ENCODE data around the gene ZBP1. TPM values are rescaled to one million over a fixed set of nuclear protein-coding genes. Genes with fewer than 3 reads are reported as not detected.

ZBP1 gene
- total RNA-seq, 5 donors from 2014 or later (not counting 1 experiment from before 2014, with no cell fraction given) = 8.6 to 41.1 (median 20.6) TPM

DNA sequence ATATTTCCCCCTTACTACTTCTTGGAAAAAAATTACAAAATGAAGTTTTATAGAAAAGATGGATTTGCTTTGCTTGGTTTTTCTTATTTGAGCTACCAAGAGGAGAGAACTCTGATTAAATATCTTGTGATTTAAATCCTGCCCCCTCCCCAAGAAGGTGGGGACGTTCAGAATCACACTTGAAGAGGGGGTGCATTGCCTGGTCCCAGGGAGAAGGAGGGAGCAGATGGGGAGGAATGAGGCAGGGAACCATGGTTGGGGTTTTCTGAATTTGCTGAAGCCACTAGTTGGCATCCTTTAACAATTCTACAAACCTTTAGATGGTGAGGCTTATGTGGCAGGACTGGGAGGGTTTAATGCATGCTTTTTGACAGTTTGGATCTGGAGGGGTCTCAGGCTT lies 53.8 kb downstream of the ZBP1 start:
- no peak overlapping the region for H3K27ac ChIP-seq (ENCODE audit: low read length)
- H3K27me3 ChIP-seq (replicated peaks in 1 of 2; ENCODE audit: control insufficient read depth in 2 of 2, extremely low read depth in 1 of 2, insufficient read depth in 2 of 2, low read length in 1 of 2) = peaks cover 0 to 42% of the 10 kb centered on the region in 2 experiments
- CTCF ChIA-PET = no interaction called here
- Mint-ChIP-seq H3K27me3 (peaks cover 22 to 27% of the 10 kb centered on the region in 2 donors), H3K9me3 (no peaks in the 10 kb centered on the region), H3K4me3 (no peak overlapping the region), H3K36me3 (no peaks in the 10 kb centered on the region), H3K27ac (no peak overlapping the region), H3K4me1 (no peaks in the 10 kb centered on the region)
- H3K36me3 ChIP-seq (ENCODE audit: control insufficient read depth in 2 of 2, extremely low read depth in 1 of 2, insufficient read depth in 1 of 2, low read length in 1 of 2) = no peaks in the 10 kb centered on the region
- H3K4me1 ChIP-seq (ENCODE audit: control insufficient read depth in 1 of 2, extremely low read depth in 1 of 2, insufficient read depth in 2 of 2, low read length in 2 of 2) = no peaks in the 10 kb centered on the region
- POLR2A ChIA-PET = no interaction called here
- WGBS (ENCODE audit: insufficient coverage) = no CpG with 5 or more reads among the region's 1 CpG
- no peaks in the 10 kb centered on the region for H3K9me3 ChIP-seq
- H3K4me3 ChIP-seq (ENCODE audit: control insufficient read depth in 1 of 2, extremely low read depth in 1 of 2, low read length in 1 of 2) = no peak overlapping the region
- ATAC-seq (replicated peaks in 1 of 4) (no peak), DNase-seq (no peak)

DNA sequence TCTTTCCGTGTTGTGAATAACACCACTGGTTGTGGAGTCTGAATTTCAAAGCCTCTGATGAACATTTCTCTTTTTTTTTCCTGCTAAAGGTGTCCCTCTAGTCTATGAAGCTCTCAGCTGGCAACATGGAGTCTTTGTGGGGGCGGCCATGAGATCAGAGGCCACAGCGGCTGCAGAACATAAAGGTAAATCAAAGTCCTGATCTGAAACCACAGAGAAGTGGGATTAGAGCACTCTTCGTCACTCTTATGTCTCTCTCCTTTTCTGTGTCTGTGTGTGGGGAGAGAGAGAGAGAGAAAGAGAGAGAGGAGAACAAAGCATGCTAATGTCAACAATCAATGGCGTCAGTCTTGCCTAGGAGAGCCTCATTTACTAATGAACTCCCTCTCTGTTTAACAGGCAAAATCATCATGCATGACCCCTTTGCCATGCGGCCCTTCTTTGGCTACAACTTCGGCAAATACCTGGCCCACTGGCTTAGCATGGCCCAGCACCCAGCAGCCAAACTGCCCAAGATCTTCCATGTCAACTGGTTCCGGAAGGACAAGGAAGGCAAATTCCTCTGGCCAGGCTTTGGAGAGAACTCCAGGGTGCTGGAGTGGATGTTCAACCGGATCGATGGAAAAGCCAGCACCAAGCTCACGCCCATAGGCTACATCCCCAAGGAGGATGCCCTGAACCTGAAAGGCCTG lies 55.1 kb downstream of the ZBP1 start:
- DNase-seq = no peak

DNA sequence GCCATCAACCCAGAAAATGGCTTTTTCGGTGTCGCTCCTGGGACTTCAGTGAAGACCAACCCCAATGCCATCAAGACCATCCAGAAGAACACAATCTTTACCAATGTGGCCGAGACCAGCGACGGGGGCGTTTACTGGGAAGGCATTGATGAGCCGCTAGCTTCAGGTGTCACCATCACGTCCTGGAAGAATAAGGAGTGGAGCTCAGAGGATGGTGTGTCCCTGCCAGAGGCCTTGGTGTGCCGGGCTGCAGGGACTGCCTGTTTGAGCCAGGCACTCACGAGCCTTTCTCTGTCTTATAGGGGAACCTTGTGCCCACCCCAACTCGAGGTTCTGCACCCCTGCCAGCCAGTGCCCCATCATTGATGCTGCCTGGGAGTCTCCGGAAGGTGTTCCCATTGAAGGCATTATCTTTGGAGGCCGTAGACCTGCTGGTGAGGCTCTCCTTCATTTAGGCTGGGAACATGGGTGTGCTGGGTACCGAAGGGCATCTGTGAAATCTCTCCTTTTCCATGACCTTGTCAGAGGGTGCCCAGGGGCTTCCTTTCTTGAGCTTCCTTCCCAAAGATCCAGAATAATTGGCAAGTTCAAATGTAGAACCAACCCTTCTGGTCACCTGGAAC lies 55.9 kb downstream of the ZBP1 start:
- Histone ChIP-seq H3K4me3 (ENCODE audit: control insufficient read depth in 1 of 2, extremely low read depth in 1 of 2, low read length in 1 of 2) (no peak overlapping the region), H3K4me1 (ENCODE audit: control insufficient read depth in 1 of 2, extremely low read depth in 1 of 2, insufficient read depth in 2 of 2, low read length in 2 of 2) (no peaks in the 10 kb centered on the region), H3K27ac (ENCODE audit: low read length) (no peak overlapping the region), H3K27me3 (replicated peaks in 1 of 2; ENCODE audit: control insufficient read depth in 2 of 2, extremely low read depth in 1 of 2, insufficient read depth in 2 of 2, low read length in 1 of 2) (peaks cover 0 to 45% of the 10 kb centered on the region in 2 experiments), H3K36me3 (ENCODE audit: control insufficient read depth in 2 of 2, extremely low read depth in 1 of 2, insufficient read depth in 1 of 2, low read length in 1 of 2) (no peaks in the 10 kb centered on the region), H3K9me3 (no peaks in the 10 kb centered on the region)
- DNase-seq (no peak), ATAC-seq (replicated peaks in 1 of 4) (no peak)
- WGBS (ENCODE audit: insufficient coverage) = 72% methylated on average over 11 of the region's 14 CpGs
- POLR2A ChIA-PET = no interaction called here
- no peaks in the 10 kb centered on the region for H3K9me3 Mint-ChIP-seq
- CTCF ChIA-PET = no interaction called here
- H3K4me1 Mint-ChIP-seq = no peaks in the 10 kb centered on the region
- H3K27me3 Mint-ChIP-seq = peaks cover 22 to 27% of the 10 kb centered on the region in 2 donors
- H3K4me3 Mint-ChIP-seq = no peak overlapping the region
- H3K27ac Mint-ChIP-seq = no peak overlapping the region
- no peaks in the 10 kb centered on the region for H3K36me3 Mint-ChIP-seq

More for the DNA sequence above, 55.1 kb downstream of the ZBP1 start:
- Mint-ChIP-seq H3K4me3 (no peak overlapping the region), H3K27me3 (peaks cover 15 to 27% of the 10 kb centered on the region in 2 donors), H3K27ac (no peak overlapping the region), H3K36me3 (no peaks in the 10 kb centered on the region), H3K9me3 (no peaks in the 10 kb centered on the region), H3K4me1 (no peaks in the 10 kb centered on the region)
- peaks cover 0 to 46% of the 10 kb centered on the region in 2 experiments for H3K27me3 ChIP-seq (replicated peaks in 1 of 2; ENCODE audit: control insufficient read depth in 2 of 2, extremely low read depth in 1 of 2, insufficient read depth in 2 of 2, low read length in 1 of 2)
- no peaks in the 10 kb centered on the region for H3K4me1 ChIP-seq (ENCODE audit: control insufficient read depth in 1 of 2, extremely low read depth in 1 of 2, insufficient read depth in 2 of 2, low read length in 2 of 2)
- WGBS (ENCODE audit: insufficient coverage) = 84% methylated on average over 6 of the region's 11 CpGs
- no peak overlapping the region for H3K4me3 ChIP-seq (ENCODE audit: control insufficient read depth in 1 of 2, extremely low read depth in 1 of 2, low read length in 1 of 2)
- ATAC-seq (replicated peaks in 1 of 4) = no peak
- H3K36me3 ChIP-seq (ENCODE audit: control insufficient read depth in 2 of 2, extremely low read depth in 1 of 2, insufficient read depth in 1 of 2, low read length in 1 of 2) = no peaks in the 10 kb centered on the region
- H3K27ac ChIP-seq (ENCODE audit: low read length) = no peak overlapping the region
- no peaks in the 10 kb centered on the region for H3K9me3 ChIP-seq
- ChIA-PET POLR2A (no interaction called here), CTCF (no interaction called here)

DNA sequence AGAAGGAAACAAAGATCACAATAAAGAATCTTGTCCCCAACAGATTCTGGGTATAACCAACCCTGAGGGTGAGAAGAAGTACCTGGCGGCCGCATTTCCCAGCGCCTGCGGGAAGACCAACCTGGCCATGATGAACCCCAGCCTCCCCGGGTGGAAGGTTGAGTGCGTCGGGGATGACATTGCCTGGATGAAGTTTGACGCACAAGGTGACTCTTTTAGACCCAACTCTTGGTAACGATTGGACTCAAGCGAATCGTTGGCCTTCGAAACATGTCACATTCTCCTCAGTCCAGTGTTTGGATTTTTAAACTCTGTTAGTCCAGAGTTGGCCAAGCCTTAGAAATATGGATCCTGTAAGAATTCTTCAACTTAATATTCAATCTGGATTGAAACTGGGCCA lies 56.7 kb downstream of the ZBP1 start:
- WGBS (ENCODE audit: insufficient coverage) = 90% methylated on average over 12 of the region's 12 CpGs
- ChIA-PET CTCF (no interaction called here), POLR2A (no interaction called here)
- H3K4me3 ChIP-seq (ENCODE audit: control insufficient read depth in 1 of 2, extremely low read depth in 1 of 2, low read length in 1 of 2) = no peak overlapping the region
- no peaks in the 10 kb centered on the region for H3K4me1 ChIP-seq (ENCODE audit: control insufficient read depth in 1 of 2, extremely low read depth in 1 of 2, insufficient read depth in 2 of 2, low read length in 2 of 2)
- H3K4me3 Mint-ChIP-seq = no peak overlapping the region
- no peak overlapping the region for H3K27ac Mint-ChIP-seq
- peaks cover 0 to 40% of the 10 kb centered on the region in 2 experiments for H3K27me3 ChIP-seq (replicated peaks in 1 of 2; ENCODE audit: control insufficient read depth in 2 of 2, extremely low read depth in 1 of 2, insufficient read depth in 2 of 2, low read length in 1 of 2)
- no peaks in the 10 kb centered on the region for H3K36me3 ChIP-seq (ENCODE audit: control insufficient read depth in 2 of 2, extremely low read depth in 1 of 2, insufficient read depth in 1 of 2, low read length in 1 of 2)
- ATAC-seq (replicated peaks in 1 of 4) = no peak
- no peaks in the 10 kb centered on the region for H3K9me3 Mint-ChIP-seq
- H3K27ac ChIP-seq (ENCODE audit: low read length) = no peak overlapping the region
- DNase-seq = no peak
- H3K9me3 ChIP-seq = no peaks in the 10 kb centered on the region
- H3K36me3 Mint-ChIP-seq = no peaks in the 10 kb centered on the region
- H3K27me3 Mint-ChIP-seq = peaks cover 18 to 22% of the 10 kb centered on the region in 2 donors
- no peaks in the 10 kb centered on the region for H3K4me1 Mint-ChIP-seq

DNA sequence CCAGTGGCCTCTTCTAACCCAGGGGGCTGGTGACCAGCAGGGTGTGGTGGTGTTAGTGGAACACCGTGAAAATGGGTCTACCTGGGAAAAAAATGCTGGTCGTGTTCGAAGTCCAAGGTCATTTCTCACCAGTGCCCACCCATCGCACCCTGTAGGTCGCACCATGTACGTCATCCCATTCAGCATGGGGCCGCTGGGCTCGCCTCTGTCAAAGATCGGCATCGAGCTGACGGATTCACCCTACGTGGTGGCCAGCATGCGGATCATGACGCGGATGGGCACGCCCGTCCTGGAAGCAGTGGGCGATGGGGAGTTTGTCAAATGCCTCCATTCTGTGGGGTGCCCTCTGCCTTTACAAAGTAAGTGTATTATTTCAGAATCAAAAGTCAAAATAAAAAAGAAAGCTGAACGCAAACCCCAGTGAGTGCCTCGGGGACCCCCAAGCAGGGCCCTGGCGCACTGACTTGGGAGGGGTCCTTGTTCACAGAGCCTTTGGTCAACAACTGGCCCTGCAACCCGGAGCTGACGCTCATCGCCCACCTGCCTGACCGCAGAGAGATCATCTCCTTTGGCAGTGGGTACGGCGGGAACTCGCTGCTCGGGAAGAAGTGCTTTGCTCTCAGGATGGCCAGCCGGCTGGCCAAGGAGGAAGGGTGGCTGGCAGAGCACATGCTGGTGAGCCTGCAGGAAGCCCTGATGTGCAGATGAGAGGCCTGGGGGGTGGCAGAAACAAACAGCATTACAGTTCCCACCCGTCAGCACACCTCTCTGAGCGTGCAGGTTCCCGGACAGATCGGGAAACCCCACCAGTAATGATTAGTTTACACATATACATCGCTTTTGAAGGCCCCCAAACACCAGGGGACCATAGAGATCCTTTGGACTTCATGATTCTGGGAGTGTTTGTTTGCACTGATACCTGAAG lies 57.4 kb downstream of the ZBP1 start:
- DNase-seq (no peak), ATAC-seq (replicated peaks in 1 of 4) (no peak)
- no peak overlapping the region for H3K27ac Mint-ChIP-seq
- ChIA-PET POLR2A (no interaction called here), CTCF (no interaction called here)
- H3K4me3 ChIP-seq (ENCODE audit: control insufficient read depth in 1 of 2, extremely low read depth in 1 of 2, low read length in 1 of 2) = no peak overlapping the region
- H3K27me3 Mint-ChIP-seq = peaks cover 23 to 24% of the 10 kb centered on the region in 2 donors
- no peaks in the 10 kb centered on the region for H3K9me3 Mint-ChIP-seq
- H3K27ac ChIP-seq (ENCODE audit: low read length) = no peak overlapping the region
- H3K4me1 Mint-ChIP-seq = no peaks in the 10 kb centered on the region
- no peaks in the 10 kb centered on the region for H3K36me3 ChIP-seq (ENCODE audit: control insufficient read depth in 2 of 2, extremely low read depth in 1 of 2, insufficient read depth in 1 of 2, low read length in 1 of 2)
- no peaks in the 10 kb centered on the region for H3K4me1 ChIP-seq (ENCODE audit: control insufficient read depth in 1 of 2, extremely low read depth in 1 of 2, insufficient read depth in 2 of 2, low read length in 2 of 2)
- peaks cover 0 to 40% of the 10 kb centered on the region in 2 experiments for H3K27me3 ChIP-seq (replicated peaks in 1 of 2; ENCODE audit: control insufficient read depth in 2 of 2, extremely low read depth in 1 of 2, insufficient read depth in 2 of 2, low read length in 1 of 2)
- H3K9me3 ChIP-seq = no peaks in the 10 kb centered on the region
- no peaks in the 10 kb centered on the region for H3K36me3 Mint-ChIP-seq
- no peak overlapping the region for H3K4me3 Mint-ChIP-seq
- 92% methylated on average over 22 of the region's 35 CpGs for WGBS (ENCODE audit: insufficient coverage)

DNA sequence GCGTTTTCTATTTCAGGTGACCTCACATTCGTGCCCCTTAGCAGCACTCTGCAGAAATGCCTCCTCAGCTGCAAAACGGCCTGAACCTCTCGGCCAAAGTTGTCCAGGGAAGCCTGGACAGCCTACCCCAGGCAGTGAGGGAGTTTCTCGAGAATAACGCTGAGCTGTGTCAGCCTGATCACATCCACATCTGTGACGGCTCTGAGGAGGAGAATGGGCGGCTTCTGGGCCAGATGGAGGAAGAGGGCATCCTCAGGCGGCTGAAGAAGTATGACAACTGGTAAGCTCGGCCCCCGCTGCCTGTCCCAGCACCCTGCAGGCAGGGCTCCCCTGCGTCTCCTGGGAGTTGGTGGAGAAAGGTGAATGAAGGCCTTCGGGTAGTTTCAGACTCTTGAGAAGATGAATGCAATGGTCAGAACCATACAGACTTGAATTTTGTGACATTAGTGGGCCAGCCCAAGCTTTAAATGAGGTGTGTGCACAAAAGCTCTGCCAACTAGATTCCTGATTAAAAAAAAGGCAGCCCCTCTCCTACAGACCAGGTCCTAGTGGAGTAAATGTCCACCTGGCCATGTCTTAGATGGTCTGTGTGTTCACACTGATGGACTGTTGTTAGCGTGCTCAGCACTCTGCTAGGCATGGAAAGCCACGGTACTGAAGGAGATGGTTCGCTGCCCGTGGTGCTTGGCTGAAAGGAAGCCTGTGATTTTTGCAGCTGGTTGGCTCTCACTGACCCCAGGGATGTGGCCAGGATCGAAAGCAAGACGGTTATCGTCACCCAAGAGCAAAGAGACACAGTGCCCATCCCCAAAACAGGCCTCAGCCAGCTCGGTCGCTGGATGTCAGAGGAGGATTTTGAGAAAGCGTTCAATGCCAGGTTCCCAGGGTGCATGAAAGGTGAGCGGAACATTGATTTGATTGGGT lies 58.6 kb downstream of the ZBP1 start:
- no peaks in the 10 kb centered on the region for H3K9me3 ChIP-seq
- CTCF ChIA-PET = no interaction called here
- Mint-ChIP-seq H3K4me1 (no peaks in the 10 kb centered on the region), H3K27ac (no peak overlapping the region), H3K27me3 (peaks cover 30 to 33% of the 10 kb centered on the region in 2 donors), H3K9me3 (no peaks in the 10 kb centered on the region), H3K36me3 (no peaks in the 10 kb centered on the region), H3K4me3 (no peak overlapping the region)
- ATAC-seq (replicated peaks in 1 of 4) (no peak), DNase-seq (no peak)
- no peak overlapping the region for H3K27ac ChIP-seq (ENCODE audit: low read length)
- no peak overlapping the region for H3K4me3 ChIP-seq (ENCODE audit: control insufficient read depth in 1 of 2, extremely low read depth in 1 of 2, low read length in 1 of 2)
- no peaks in the 10 kb centered on the region for H3K36me3 ChIP-seq (ENCODE audit: control insufficient read depth in 2 of 2, extremely low read depth in 1 of 2, insufficient read depth in 1 of 2, low read length in 1 of 2)
- H3K4me1 ChIP-seq (ENCODE audit: control insufficient read depth in 1 of 2, extremely low read depth in 1 of 2, insufficient read depth in 2 of 2, low read length in 2 of 2) = no peaks in the 10 kb centered on the region
- POLR2A ChIA-PET = no interaction called here
- peaks cover 0 to 37% of the 10 kb centered on the region in 2 experiments for H3K27me3 ChIP-seq (replicated peaks in 1 of 2; ENCODE audit: control insufficient read depth in 2 of 2, extremely low read depth in 1 of 2, insufficient read depth in 2 of 2, low read length in 1 of 2)
- WGBS (ENCODE audit: insufficient coverage) = 62% methylated on average over 17 of the region's 24 CpGs

Measured in T-cell (primary cell).